ENCODE data around the gene RBM17.
"Not testable (repeated sequence)": the region's sequence is repeated elsewhere in the genome, so short reads cannot be mapped to it uniquely, and the experiment has no call there.

The RBM17 gene, protein sequence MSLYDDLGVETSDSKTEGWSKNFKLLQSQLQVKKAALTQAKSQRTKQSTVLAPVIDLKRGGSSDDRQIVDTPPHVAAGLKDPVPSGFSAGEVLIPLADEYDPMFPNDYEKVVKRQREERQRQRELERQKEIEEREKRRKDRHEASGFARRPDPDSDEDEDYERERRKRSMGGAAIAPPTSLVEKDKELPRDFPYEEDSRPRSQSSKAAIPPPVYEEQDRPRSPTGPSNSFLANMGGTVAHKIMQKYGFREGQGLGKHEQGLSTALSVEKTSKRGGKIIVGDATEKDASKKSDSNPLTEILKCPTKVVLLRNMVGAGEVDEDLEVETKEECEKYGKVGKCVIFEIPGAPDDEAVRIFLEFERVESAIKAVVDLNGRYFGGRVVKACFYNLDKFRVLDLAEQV

GRCh38 chr10:6088721-6089333, at the start of gene RBM17:
TSS of gene RBM17 (plus strand) at chr10:6089034. CDS start at chr10:6097066, 8,032 bp downstream.
- no peaks in the 10 kb centered on the region for H3K36me3 Mint-ChIP-seq

DNA sequence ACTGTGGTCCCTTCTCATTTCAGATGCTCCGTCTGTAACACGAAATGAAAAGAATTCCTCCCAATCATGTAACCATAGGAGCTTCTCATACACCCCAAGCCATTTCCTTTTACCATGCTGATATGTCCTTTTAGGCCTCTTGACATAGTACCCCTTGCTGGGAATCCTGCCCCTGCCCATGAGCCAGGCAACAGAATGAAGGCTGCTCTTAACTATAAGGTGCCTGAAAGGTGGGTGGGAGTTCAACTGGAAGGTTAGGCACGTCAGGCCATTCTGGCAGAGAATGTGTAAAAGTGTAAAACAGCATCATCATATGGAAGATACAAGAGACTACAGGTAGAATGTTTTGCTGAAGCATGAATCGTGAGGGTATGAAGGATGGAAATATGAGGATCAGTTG, 49.1 kb upstream of the RBM17 start:
- Mint-ChIP-seq H3K4me3 (peak overlapping the region; percentile 25), H3K9me3 (peaks cover 2% of the 10 kb centered on the region), H3K4me1 (peaks cover 44% of the 10 kb centered on the region), H3K27ac (no peak overlapping the region), H3K36me3 (peaks cover 12% of the 10 kb centered on the region), H3K27me3 (no peaks in the 10 kb centered on the region)
- DNase-seq (ENCODE audit: low spot score in 2 of 2): no peak
- ATAC-seq (ENCODE audit: low read depth): no peak

More at GRCh38 chr10:6088721-6089333, at the start of gene RBM17:
- peak; percentile 79 for ATAC-seq (ENCODE audit: low read depth)
- Mint-ChIP-seq H3K27me3 (no peaks in the 10 kb centered on the region), H3K27ac (peak within 1 kb of the TSS; percentile 52), H3K4me3 (peak within 1 kb of the TSS; percentile 92), H3K9me3 (no peaks in the 10 kb centered on the region), H3K4me1 (peaks cover 45% of the 10 kb centered on the region)
- DNase-seq (ENCODE audit: low spot score in 2 of 2): peak; percentile 100

- ATAC-seq (ENCODE audit: low read depth): no peak
- Mint-ChIP-seq H3K4me3 (no peak overlapping the region), H3K4me1 (peaks cover 47% of the 10 kb centered on the region)
These were observed 48.6 kb upstream of the RBM17 start for GRCh38 chr10:6040205-6040604.

GRCh38 chr10:6043377-6043776, 45.5 kb upstream of the RBM17 start:
- H3K4me3 Mint-ChIP-seq; H3K27me3 Mint-ChIP-seq; DNase-seq (ENCODE audit: low spot score in 2 of 2); ATAC-seq (ENCODE audit: low read depth); H3K9me3 Mint-ChIP-seq: not testable (repeated sequence)
- Mint-ChIP-seq H3K36me3 (peaks cover 11% of the 10 kb centered on the region), H3K27ac (peak overlapping the region; percentile 24), H3K4me1 (peaks cover 50% of the 10 kb centered on the region)

More at GRCh38 chr10:6040205-6040604, 48.6 kb upstream of the RBM17 start:
- peaks cover 12% of the 10 kb centered on the region for H3K36me3 Mint-ChIP-seq
- no peaks in the 10 kb centered on the region for H3K27me3 Mint-ChIP-seq
- peaks cover 2% of the 10 kb centered on the region for H3K9me3 Mint-ChIP-seq
- DNase-seq (ENCODE audit: low spot score in 2 of 2): no peak
- no peak overlapping the region for H3K27ac Mint-ChIP-seq

DNA sequence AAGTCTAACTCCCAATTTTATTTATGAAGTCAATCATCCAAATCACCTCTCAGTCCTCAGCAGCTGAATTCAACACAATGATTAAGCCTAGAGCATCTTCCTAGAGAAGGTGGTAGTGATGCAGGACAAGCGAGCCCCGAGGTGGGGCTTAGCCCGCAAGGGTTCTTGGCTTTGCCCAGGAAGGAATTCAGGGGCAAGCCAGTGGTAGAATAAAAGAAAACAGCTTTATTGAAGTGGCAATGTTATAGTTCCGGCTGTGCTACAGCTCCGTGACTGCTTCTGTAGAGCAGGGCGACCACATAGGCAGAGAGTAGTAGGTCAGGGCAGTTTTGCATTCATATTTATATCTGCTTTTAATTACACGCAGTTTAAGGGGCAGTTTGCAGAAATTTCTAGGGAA, 44.8 kb upstream of the RBM17 start:
- peak; percentile 70 for ATAC-seq (ENCODE audit: low read depth)
- peak overlapping the region; percentile 66 for H3K4me3 Mint-ChIP-seq
- H3K27me3 Mint-ChIP-seq: no peaks in the 10 kb centered on the region
- H3K9me3 Mint-ChIP-seq: no peaks in the 10 kb centered on the region
- DNase-seq (ENCODE audit: low spot score in 2 of 2): no peak
- peaks cover 8% of the 10 kb centered on the region for H3K36me3 Mint-ChIP-seq
- H3K4me1 Mint-ChIP-seq: peaks cover 51% of the 10 kb centered on the region
- peak overlapping the region; percentile 71 for H3K27ac Mint-ChIP-seq

GRCh38 chr10:6044751-6045313, 44.0 kb upstream of the RBM17 start:
- H3K27ac Mint-ChIP-seq: peak overlapping the region; percentile 71
- H3K9me3 Mint-ChIP-seq: no peaks in the 10 kb centered on the region
- peaks cover 50% of the 10 kb centered on the region for H3K4me1 Mint-ChIP-seq
- peaks cover under 1% of the 10 kb centered on the region for H3K36me3 Mint-ChIP-seq
- ATAC-seq (ENCODE audit: low read depth) (no peak), DNase-seq (ENCODE audit: low spot score in 2 of 2) (no peak)
- no peaks in the 10 kb centered on the region for H3K27me3 Mint-ChIP-seq
- peak overlapping the region; percentile 66 for H3K4me3 Mint-ChIP-seq

- no peaks in the 10 kb centered on the region for H3K27me3 Mint-ChIP-seq
- H3K4me1 Mint-ChIP-seq: peaks cover 54% of the 10 kb centered on the region
- H3K36me3 Mint-ChIP-seq: no peaks in the 10 kb centered on the region
- peak overlapping the region; percentile 71 for H3K27ac Mint-ChIP-seq
- DNase-seq (ENCODE audit: low spot score in 2 of 2): no peak
- peak overlapping the region; percentile 66 for H3K4me3 Mint-ChIP-seq
- H3K9me3 Mint-ChIP-seq: no peaks in the 10 kb centered on the region
- peak; percentile 61 for ATAC-seq (ENCODE audit: low read depth)
These were observed 43.5 kb upstream of the RBM17 start for GRCh38 chr10:6045314-6045848.

GRCh38 chr10:6045878-6046772, 42.7 kb upstream of the RBM17 start:
- DNase-seq (ENCODE audit: low spot score in 2 of 2) (peak in 1 of 2 donors; percentile 7), ATAC-seq (ENCODE audit: low read depth) (no peak)
- Mint-ChIP-seq H3K4me1 (peaks cover 59% of the 10 kb centered on the region), H3K27me3 (no peaks in the 10 kb centered on the region), H3K27ac (peak overlapping the region; percentile 71), H3K4me3 (peak overlapping the region; percentile 42), H3K36me3 (no peaks in the 10 kb centered on the region), H3K9me3 (no peaks in the 10 kb centered on the region)

DNA sequence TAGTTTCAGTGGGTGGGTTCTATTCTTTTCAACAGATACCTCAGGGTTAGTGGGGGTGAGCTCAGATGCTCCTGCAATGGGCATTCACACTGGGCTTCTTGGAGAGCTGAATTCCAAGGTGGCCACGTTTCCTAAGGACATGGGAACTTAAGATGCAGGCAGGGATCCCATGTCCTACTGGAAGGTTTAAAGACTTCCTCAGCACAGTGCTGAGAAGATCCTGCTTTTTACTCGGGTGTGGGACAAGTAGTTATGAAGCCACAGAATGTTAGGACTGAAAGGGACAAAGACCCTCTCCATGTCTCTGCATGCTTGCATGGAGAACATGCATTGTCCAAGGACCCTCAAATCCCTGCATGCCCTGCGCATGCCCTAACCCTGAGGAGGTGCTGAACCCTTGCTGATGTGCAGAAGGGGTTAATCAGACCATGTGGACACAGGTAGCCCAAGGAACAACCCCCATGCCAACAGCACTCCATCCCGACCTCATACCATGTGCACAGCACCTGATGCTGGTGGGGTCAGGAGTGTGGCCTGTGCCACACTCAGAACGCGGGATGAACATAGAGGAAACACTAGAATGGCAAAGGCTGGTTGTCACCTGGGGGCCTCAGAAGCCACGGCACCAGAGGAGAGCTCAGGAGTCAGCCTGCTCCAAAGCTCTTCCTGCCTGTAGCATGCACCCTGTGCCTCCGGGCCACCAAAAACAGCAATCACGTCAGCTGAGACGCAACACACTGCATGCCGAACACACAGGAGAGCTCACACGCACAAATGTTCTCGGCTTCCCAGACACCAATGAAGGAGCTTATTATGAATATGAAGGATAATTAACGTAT, 41.8 kb upstream of the RBM17 start:
- H3K27me3 Mint-ChIP-seq: no peaks in the 10 kb centered on the region
- H3K36me3 Mint-ChIP-seq: no peaks in the 10 kb centered on the region
- peak in 1 of 2 donors; percentile 8 for DNase-seq (ENCODE audit: low spot score in 2 of 2)
- peak overlapping the region; percentile 71 for H3K27ac Mint-ChIP-seq
- peaks cover 62% of the 10 kb centered on the region for H3K4me1 Mint-ChIP-seq
- no peaks in the 10 kb centered on the region for H3K9me3 Mint-ChIP-seq
- no peak overlapping the region for H3K4me3 Mint-ChIP-seq
- ATAC-seq (ENCODE audit: low read depth): no peak

- Mint-ChIP-seq H3K36me3 (no peaks in the 10 kb centered on the region), H3K4me3 (no peak overlapping the region), H3K9me3 (no peaks in the 10 kb centered on the region), H3K4me1 (peaks cover 70% of the 10 kb centered on the region), H3K27ac (peak overlapping the region; percentile 94), H3K27me3 (no peaks in the 10 kb centered on the region)
- DNase-seq (ENCODE audit: low spot score in 2 of 2) (peak in 1 of 2 donors; percentile 9), ATAC-seq (ENCODE audit: low read depth) (no peak)
These were observed 41.0 kb upstream of the RBM17 start for GRCh38 chr10:6047847-6048246.

GRCh38 chr10:6048281-6049030, 40.4 kb upstream of the RBM17 start:
- ATAC-seq (ENCODE audit: low read depth): no peak
- H3K27me3 Mint-ChIP-seq: no peaks in the 10 kb centered on the region
- H3K4me1 Mint-ChIP-seq: peaks cover 75% of the 10 kb centered on the region
- H3K9me3 Mint-ChIP-seq: no peaks in the 10 kb centered on the region
- H3K27ac Mint-ChIP-seq: peak overlapping the region; percentile 94
- no peak overlapping the region for H3K4me3 Mint-ChIP-seq
- H3K36me3 Mint-ChIP-seq: no peaks in the 10 kb centered on the region
- peak in 1 of 2 donors; percentile 10 for DNase-seq (ENCODE audit: low spot score in 2 of 2)

GRCh38 chr10:6049031-6049400, 39.8 kb upstream of the RBM17 start:
- H3K36me3 Mint-ChIP-seq: no peaks in the 10 kb centered on the region
- peaks cover 78% of the 10 kb centered on the region for H3K4me1 Mint-ChIP-seq
- no peaks in the 10 kb centered on the region for H3K27me3 Mint-ChIP-seq
- ATAC-seq (ENCODE audit: low read depth): no peak
- peak overlapping the region; percentile 94 for H3K27ac Mint-ChIP-seq
- H3K9me3 Mint-ChIP-seq: no peaks in the 10 kb centered on the region
- no peak overlapping the region for H3K4me3 Mint-ChIP-seq
- no peak for DNase-seq (ENCODE audit: low spot score in 2 of 2)
